Endothelial cell of hepatic sinusoid (primary cell): Measurements from ENCODE around the gene GMPR2.

Source experiments
- in situ Hi-C: cut with HindIII; loops from 2 replicates; pipeline ENCODE4 v1.10.0; 2017; ENCODE audit warnings: low sequenced_read_pairs

Gene GMPR2

DNA sequence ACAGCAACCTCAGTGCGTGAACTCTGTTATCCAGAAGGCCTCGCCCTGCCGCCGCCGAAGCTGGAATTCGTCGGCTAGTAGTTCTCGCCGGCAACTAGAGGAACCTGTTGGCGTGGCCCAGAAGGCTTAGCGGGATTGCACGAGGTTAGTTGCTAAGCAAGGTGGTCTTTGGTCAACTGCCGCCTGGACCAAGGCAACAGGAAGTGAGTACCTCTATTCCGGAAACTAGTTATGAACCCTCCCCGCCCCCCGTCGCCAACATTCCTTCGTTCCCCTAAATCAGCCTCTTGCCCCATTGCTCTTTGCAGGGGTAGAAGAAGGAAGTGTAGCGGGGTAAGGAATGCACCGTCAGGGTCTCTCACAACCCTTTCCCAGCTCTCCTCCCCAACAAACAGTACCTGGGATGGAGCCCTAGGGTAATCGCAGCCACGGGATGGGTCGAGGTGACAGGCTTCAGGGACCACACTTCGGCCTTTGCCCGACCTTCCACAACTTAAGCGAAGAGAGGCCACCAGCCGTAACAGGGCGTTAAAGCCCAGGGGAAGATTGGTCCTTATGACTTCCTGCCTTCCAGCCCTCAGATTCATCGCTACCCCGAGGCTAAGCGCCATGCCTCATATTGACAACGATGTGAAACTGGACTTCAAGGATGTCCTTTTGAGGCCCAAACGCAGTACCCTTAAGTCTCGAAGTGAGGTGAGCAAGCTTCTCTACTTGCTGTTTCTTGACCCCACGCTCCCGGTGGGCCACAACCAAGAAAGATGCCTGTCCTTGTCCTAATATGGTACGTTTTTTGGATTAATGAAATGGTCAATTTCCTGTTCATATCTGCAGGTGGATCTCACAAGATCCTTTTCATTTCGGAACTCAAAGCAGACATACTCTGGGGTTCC is at the start of gene GMPR2:
Gene GMPR2 (plus strand): TSS at position 285 of the 893 bp plus-strand sequence. CDS start 325 bp downstream, at position 610.
- in situ Hi-C loops: no loop called here

DNA sequence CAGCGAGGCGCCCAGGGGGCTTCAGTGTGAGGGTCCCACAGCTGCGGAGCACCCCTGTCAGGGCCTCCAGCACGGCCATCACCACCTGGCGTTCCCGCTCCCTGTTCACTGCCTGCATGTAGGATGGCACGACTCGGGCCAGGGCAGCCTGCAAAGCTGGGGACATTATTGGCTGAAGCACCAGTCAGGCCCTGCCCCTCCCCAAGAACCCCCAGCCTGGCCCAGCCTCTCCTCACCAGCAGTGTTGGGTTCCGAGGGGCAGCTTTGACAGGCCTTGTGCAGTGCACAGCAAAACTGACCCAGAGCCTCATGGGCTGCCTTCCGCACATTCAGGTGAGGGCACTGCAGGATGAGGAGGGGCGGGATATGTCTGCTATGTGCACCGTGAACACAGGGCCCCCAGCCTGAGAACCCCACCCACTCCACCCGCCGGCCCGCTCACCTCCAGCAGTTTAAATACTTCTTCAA is 49.7 kb upstream of the GMPR2 start:
- in situ Hi-C loops: no loop called here

DNA sequence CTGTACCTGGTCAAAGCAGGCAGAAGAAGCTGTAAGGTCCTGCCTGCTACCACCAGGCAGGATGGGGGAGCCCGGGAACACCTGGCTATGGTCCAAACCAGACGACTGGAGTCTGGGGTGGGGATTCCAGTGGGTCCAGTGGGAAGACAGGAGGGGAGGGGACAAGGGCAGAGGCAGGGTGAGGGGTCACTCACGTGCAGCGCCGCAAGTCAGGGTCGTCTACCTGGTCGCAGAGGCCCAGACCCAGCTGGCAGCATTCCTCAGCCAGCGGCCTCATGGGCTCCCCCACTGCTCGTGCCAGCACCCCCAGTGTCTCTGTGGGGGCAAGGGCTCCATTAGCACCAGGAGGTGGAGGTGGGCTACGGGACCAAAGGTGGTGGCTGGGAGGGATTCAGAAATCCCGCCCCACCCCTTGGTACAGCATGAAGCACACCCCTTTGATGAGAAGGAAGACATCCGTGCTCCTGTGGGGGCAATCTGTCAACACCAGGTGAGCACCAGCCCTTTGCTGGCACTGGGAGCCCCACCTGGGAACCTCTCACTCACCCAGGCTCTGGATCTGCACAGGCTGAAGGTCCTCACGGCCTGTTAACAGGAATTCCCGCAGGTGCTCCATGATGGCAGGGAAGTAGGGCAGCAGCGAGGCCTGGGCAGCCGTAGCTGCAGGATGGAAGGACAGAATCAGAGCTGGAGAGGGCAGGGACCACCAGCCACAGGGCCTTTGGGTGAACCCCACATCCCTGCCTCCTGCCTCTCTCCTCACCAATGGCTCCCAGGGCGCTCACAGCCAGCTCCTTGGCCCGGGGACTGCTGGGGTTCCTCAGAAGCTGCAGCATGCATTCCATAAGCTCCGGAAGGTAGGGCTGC is 48.4 kb upstream of the GMPR2 start:
- in situ Hi-C loops: no loop called here

GRCh38 chr14:24185026-24185425 is 47.7 kb upstream of the GMPR2 start:
- in situ Hi-C loops: no loop called here

GRCh38 chr14:24185741-24186140 is 47.0 kb upstream of the GMPR2 start:
- in situ Hi-C loops: no loop called here

- in situ Hi-C loops: no loop called here
Measured at GRCh38 chr14:24186831-24187538, 45.7 kb upstream of the GMPR2 start.

DNA sequence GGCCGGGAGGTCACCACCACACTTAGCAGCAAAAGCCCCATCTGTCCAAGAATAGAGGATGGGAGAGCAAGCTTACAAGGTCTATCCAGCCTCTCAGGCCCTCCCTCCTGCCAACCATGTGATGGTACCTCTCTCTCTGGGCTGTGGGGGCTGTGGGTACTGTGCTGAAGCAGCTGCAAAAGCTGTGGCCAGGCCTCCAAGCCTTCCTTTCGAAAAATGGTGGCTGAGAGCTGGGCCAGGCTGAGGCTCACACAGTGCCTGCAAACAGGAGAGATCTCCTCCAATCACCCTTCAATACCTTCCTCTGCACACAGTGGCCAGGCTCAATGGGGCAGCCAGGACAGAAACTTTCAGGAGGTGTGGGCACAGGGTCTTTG is 45.2 kb upstream of the GMPR2 start:
- in situ Hi-C loops: no loop called here

GRCh38 chr14:24188251-24189058 is 44.3 kb upstream of the GMPR2 start, which contains the start of gene IPO4:
TSS of gene IPO4 (minus strand) at chr14:24188816. CDS start at chr14:24188787, 29 bp downstream.
- in situ Hi-C loops: no loop called here

GRCh38 chr14:24189059-24189375 is 43.7 kb upstream of the GMPR2 start:
- in situ Hi-C loops: no loop called here

DNA sequence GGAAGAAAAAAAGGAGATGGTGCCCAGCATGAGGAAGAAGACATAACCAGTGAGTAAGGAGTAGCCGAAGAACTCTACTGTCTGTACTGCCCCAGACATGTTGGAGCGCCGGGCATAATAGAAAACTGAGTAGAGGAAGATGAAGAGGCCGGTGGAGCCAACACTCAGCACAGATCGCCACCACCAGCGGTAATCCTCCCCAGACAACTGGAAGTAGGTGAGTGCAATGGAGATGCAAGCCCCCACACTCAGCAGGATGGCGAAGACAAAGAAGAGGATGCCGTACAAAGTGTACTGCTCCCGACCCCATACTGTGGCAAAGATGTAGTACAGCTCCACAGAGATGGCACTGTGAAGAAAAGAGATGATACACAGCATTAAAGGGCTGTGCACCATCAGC is 43.3 kb upstream of the GMPR2 start:
- in situ Hi-C loops: no loop called here

- in situ Hi-C loops: no loop called here
Measured at GRCh38 chr14:24190416-24190815, 42.3 kb upstream of the GMPR2 start.

- in situ Hi-C loops: no loop called here
Measured at GRCh38 chr14:24192933-24193332, 39.8 kb upstream of the GMPR2 start.

DNA sequence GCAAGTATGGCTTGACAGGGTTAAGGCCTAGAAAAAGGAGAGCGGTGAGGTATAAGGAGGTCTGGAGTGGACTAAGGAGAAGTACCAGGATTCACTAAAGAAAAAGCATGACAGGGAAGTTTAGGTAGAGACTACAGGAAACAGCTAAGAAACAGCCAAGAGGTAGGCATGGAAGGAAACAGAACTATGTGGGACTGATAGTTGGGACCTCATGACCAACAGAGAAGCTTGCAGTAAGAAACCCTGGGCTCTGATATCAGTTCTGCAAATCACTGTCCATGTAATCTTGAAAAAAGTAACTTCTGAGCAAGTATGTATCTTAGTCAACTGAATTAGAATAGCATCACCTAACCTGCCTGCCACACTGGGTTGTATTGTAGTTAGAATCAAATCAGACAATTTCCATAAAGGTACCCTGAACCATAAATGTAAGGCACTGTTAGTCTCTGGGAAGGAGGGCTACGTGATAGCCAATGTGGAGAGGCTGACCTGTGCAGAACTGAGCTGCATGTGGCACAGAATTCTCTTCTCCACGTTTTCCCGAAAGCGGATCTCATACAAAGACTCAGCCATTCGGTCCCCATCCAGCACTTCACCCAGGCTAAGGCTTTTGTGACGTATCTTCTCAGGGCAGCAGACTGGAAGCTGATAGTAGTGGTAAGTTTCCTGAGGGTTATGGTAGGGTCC is 38.4 kb upstream of the GMPR2 start:
- in situ Hi-C loops: no loop called here

GRCh38 chr14:24194873-24195185 is 37.9 kb upstream of the GMPR2 start:
- in situ Hi-C loops: no loop called here

- in situ Hi-C loops: no loop called here
Measured at GRCh38 chr14:24195186-24196070, 37.3 kb upstream of the GMPR2 start, which contains the start of gene TM9SF1. TSS of gene TM9SF1 (minus strand) at chr14:24195441. CDS start at chr14:24195019, 422 bp downstream.

- in situ Hi-C loops: no loop called here
Measured at GRCh38 chr14:24196071-24197055, 36.4 kb upstream of the GMPR2 start.

GRCh38 chr14:24197056-24197450 is 35.7 kb upstream of the GMPR2 start:
- in situ Hi-C loops: no loop called here
